HepG2 (cell line): Measurements from ENCODE around the gene SLC20A1.

Experiments used
- ASH2L ChIP-seq: fragments of 300-600, 200-600 bp; sonication (generic); IDR thresholded peaks from 2 replicates; pipeline ENCODE4 v1.7.0; 2017; ENCODE audit warnings: low read depth, mild to moderate bottlenecking, moderate library complexity, mixed read lengths, low read length; ENCODE audit not compliant: insufficient read length
- CBX5 ChIP-seq: sonication (generic); formaldehyde crosslinking; IDR thresholded peaks from 2 replicates; pipeline ENCODE4 v1.4.0; 2020; ENCODE audit warnings: missing genetic modification reagents, borderline replicate concordance
- CSRNP2 ChIP-seq: sonication (generic); formaldehyde crosslinking; conservative IDR thresholded peaks from 2 replicates; pipeline ENCODE4 v1.8.0; 2022; ENCODE audit warnings: low read depth, missing genetic modification reagents
- CTCF ChIP-seq: sonication (generic); formaldehyde crosslinking; IDR thresholded peaks from 2 replicates; pipeline ENCODE4 v1.5.0; 2020; ENCODE audit warnings: mild to moderate bottlenecking, missing genetic modification reagents, moderate library complexity
- E2F1 ChIP-seq: sonication (generic); formaldehyde crosslinking; IDR thresholded peaks from 2 replicates; pipeline ENCODE4 v1.5.0; 2020; ENCODE audit warnings: missing genetic modification reagents
- HDAC1 ChIP-seq: sonication (generic); formaldehyde crosslinking; IDR thresholded peaks from 2 replicates; pipeline ENCODE4 v1.5.1; 2020; ENCODE audit warnings: mild to moderate bottlenecking, missing genetic modification reagents
- IRF1 ChIP-seq: sonication (generic); formaldehyde crosslinking; IDR thresholded peaks from 2 replicates; pipeline ENCODE4 v1.4.0; 2020; ENCODE audit warnings: low read depth, mild to moderate bottlenecking, missing genetic modification reagents
- KDM1A ChIP-seq: IDR thresholded peaks from 2 replicates; pipeline ENCODE4 v1.6.1; 2016; ENCODE audit warnings: missing compliant biosample characterization
- MYC ChIP-seq: sonication (generic); formaldehyde crosslinking; IDR thresholded peaks from 2 replicates; pipeline ENCODE4 v1.9.0; 2021; ENCODE audit warnings: missing genetic modification reagents, borderline replicate concordance
- RAD21 ChIP-seq: fragments of 450-650 bp; formaldehyde crosslinking; IDR thresholded peaks from 2 replicates; pipeline ENCODE4 v1.5.0; 2020; ENCODE audit warnings: mild to moderate bottlenecking
- ZNF205 ChIP-seq: IDR thresholded peaks from 2 replicates; pipeline ENCODE4 v1.6.1; 2018; ENCODE audit warnings: missing biosample characterization, missing genetic modification reagents
- ZNF589 ChIP-seq: sonication (generic); formaldehyde crosslinking; conservative IDR thresholded peaks from 2 replicates; pipeline ENCODE4 v1.8.0; 2022; ENCODE audit warnings: mild to moderate bottlenecking, moderate library complexity, missing genetic modification reagents
- TF ChIP-seq, protein P1 (sequence below): sonication (generic); formaldehyde crosslinking; IDR thresholded peaks from 2 replicates; pipeline ENCODE4 v1.4.0; 2020; ENCODE audit warnings: missing genetic modification reagents, borderline replicate concordance
- TF ChIP-seq, protein P2 (sequence below): sonication (generic); formaldehyde crosslinking; IDR thresholded peaks from 2 replicates; pipeline ENCODE4 v1.4.0; 2020; ENCODE audit warnings: missing genetic modification reagents

DNA sequence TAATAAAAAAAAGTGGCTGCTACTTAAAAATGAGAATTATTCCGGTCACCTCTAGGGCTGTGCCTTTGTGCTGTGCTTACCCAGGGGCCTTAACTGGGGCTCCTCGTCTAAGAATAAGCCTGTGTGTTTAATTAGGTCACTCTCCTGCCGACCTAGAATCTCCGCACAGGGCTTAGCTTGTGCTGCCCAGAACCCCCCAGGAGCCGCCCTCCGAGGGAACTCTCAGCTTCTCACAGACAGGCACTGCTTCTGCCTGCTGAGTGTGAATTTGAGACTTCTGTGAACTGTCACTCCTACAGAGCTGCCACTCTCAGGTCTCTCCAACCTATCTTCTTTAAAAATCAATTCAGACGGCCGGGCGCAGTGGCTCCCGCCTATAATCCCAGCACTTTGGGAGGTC is 63.2 kb downstream of the SLC20A1 start:
- TF ChIP-seq RAD21 (CRISPR knock-in tag) (no peak), KDM1A (CRISPR knock-in tag) (no peak), MYC (CRISPR knock-in tag) (no peak), CSRNP2 (CRISPR knock-in tag) (no peak), E2F1 (CRISPR knock-in tag) (no peak), IRF1 (CRISPR knock-in tag) (no peak), HDAC1 (CRISPR knock-in tag) (no peak), CTCF (CRISPR knock-in tag) (no peak), ZNF589 (no peak), ASH2L (no peak), CBX5 (no peak), ZNF205 (no peak)
- TF ChIP-seq, protein P1, sequence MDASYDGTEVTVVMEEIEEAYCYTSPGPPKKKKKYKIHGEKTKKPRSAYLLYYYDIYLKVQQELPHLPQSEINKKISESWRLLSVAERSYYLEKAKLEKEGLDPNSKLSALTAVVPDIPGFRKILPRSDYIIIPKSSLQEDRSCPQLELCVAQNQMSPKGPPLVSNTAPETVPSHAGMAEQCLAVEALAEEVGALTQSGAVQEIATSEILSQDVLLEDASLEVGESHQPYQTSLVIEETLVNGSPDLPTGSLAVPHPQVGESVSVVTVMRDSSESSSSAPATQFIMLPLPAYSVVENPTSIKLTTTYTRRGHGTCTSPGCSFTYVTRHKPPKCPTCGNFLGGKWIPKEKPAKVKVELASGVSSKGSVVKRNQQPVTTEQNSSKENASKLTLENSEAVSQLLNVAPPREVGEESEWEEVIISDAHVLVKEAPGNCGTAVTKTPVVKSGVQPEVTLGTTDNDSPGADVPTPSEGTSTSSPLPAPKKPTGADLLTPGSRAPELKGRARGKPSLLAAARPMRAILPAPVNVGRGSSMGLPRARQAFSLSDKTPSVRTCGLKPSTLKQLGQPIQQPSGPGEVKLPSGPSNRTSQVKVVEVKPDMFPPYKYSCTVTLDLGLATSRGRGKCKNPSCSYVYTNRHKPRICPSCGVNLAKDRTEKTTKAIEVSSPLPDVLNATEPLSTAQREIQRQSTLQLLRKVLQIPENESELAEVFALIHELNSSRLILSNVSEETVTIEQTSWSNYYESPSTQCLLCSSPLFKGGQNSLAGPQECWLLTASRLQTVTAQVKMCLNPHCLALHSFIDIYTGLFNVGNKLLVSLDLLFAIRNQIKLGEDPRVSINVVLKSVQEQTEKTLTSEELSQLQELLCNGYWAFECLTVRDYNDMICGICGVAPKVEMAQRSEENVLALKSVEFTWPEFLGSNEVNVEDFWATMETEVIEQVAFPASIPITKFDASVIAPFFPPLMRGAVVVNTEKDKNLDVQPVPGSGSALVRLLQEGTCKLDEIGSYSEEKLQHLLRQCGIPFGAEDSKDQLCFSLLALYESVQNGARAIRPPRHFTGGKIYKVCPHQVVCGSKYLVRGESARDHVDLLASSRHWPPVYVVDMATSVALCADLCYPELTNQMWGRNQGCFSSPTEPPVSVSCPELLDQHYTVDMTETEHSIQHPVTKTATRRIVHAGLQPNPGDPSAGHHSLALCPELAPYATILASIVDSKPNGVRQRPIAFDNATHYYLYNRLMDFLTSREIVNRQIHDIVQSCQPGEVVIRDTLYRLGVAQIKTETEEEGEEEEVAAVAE (CRISPR knock-in tag) = no peak
- TF ChIP-seq, protein P2, sequence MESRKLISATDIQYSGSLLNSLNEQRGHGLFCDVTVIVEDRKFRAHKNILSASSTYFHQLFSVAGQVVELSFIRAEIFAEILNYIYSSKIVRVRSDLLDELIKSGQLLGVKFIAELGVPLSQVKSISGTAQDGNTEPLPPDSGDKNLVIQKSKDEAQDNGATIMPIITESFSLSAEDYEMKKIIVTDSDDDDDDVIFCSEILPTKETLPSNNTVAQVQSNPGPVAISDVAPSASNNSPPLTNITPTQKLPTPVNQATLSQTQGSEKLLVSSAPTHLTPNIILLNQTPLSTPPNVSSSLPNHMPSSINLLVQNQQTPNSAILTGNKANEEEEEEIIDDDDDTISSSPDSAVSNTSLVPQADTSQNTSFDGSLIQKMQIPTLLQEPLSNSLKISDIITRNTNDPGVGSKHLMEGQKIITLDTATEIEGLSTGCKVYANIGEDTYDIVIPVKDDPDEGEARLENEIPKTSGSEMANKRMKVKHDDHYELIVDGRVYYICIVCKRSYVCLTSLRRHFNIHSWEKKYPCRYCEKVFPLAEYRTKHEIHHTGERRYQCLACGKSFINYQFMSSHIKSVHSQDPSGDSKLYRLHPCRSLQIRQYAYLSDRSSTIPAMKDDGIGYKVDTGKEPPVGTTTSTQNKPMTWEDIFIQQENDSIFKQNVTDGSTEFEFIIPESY (CRISPR knock-in tag) = no peak
